HEK293 (cell line): ENCODE data around the gene DIS3L2.

Source experiments
- CTCF ChIA-PET: fragments of 350-600 bp; formaldehyde crosslinking; extraction: SDS; loops from one replicate; lab custom pipeline; 2021; ENCODE audit warnings: antibody characterized with exemption; lab: Yijun Ruan, JAX
- POLR2A ChIA-PET: fragments of 300-600 bp; formaldehyde crosslinking; extraction: SDS; loops from one replicate; lab custom pipeline; 2020; ENCODE audit warnings: antibody characterized with exemption, inconsistent platforms; lab: Yijun Ruan, JAX
- H3K27ac ChIP-seq: fragments of 200-500 bp; sonication (Bioruptor generic); 2 replicates; pipeline ENCODE4 v1.5.1; 2014; ENCODE audit warnings: low read depth, low read length, control low read depth, inconsistent platforms; ENCODE audit errors: extremely low read depth
- H3K36me3 ChIP-seq, 2 experiments: fragments of 200-500 bp in 1 of 2; sonication (Bioruptor generic) in 1 of 2; 1 replicate in 1 of 2; 2 replicates in 1 of 2; pipeline ENCODE4 v1.5.1; 2014 to 2017; ENCODE audit warnings: inconsistent platforms in 2 of 2, low read length in 2 of 2; ENCODE audit not compliant: control insufficient read depth in 2 of 2, insufficient read depth in 1 of 2
- H3K4me1 ChIP-seq: fragments of 200-500 bp; sonication (Bioruptor generic); 2 replicates; pipeline ENCODE4 v1.5.1; 2014; ENCODE audit warnings: mild to moderate bottlenecking, low read length, inconsistent platforms; ENCODE audit not compliant: control insufficient read depth, insufficient read depth
- H3K4me3 ChIP-seq: 2 replicates; pipeline ENCODE4 v1.5.1; 2011; ENCODE audit warnings: low read depth, mild to moderate bottlenecking, control low read depth, low read length, moderate library complexity
- H3K9me3 ChIP-seq: fragments of 200-500 bp; sonication (Bioruptor generic); 2 replicates; pipeline ENCODE4 v1.5.1; 2014; ENCODE audit warnings: low read depth, low read length, inconsistent platforms; ENCODE audit not compliant: control insufficient read depth, insufficient read depth
- GLI2 ChIP-seq: fragments of 450-650 bp; formaldehyde crosslinking; IDR thresholded peaks from 2 replicates; pipeline ENCODE4; 2017; ENCODE audit warnings: missing biosample characterization, missing genetic modification characterization, low read depth, borderline replicate concordance
- ZBTB20 ChIP-seq: fragments of 450-650 bp; formaldehyde crosslinking; IDR thresholded peaks from 2 replicates; pipeline ENCODE4 v1.5.1; 2016; ENCODE audit warnings: missing biosample characterization, missing genetic modification characterization
- ZBTB48 ChIP-seq: fragments of 450-650 bp; formaldehyde crosslinking; IDR thresholded peaks from 2 replicates; pipeline ENCODE4 v1.5.1; 2016; ENCODE audit warnings: missing biosample characterization, missing genetic modification characterization
- ZIC2 ChIP-seq: fragments of 450-650 bp; formaldehyde crosslinking; IDR thresholded peaks from 2 replicates; pipeline ENCODE4 v1.5.1; 2016; ENCODE audit warnings: missing biosample characterization, missing genetic modification characterization
- ZNF223 ChIP-seq: fragments of 450-650 bp; formaldehyde crosslinking; IDR thresholded peaks from 2 replicates; pipeline ENCODE4 v1.5.1; 2016; ENCODE audit warnings: missing biosample characterization, missing genetic modification characterization
- ZNF701 ChIP-seq: fragments of 450-650 bp; formaldehyde crosslinking; IDR thresholded peaks from 2 replicates; pipeline ENCODE4 v1.5.1; 2016; ENCODE audit warnings: missing biosample characterization, missing genetic modification characterization
- ZSCAN16 ChIP-seq: fragments of 450-650 bp; formaldehyde crosslinking; IDR thresholded peaks from 2 replicates; pipeline ENCODE4 v1.5.1; 2016; ENCODE audit warnings: missing biosample characterization, missing genetic modification characterization
- TF ChIP-seq, protein P1 (sequence below): fragments of 450-650 bp; formaldehyde crosslinking; conservative IDR thresholded peaks from 2 replicates; pipeline ENCODE4 v1.5.1; 2016; ENCODE audit warnings: low read depth, missing biosample characterization, missing genetic modification characterization
- TF ChIP-seq, protein P2 (sequence below): fragments of 450-650 bp; formaldehyde crosslinking; IDR thresholded peaks from 2 replicates; pipeline ENCODE4 v1.5.1; 2016; ENCODE audit warnings: missing biosample characterization, missing genetic modification characterization
- TF ChIP-seq, protein P3 (sequence below): fragments of 450-650 bp; formaldehyde crosslinking; IDR thresholded peaks from 2 replicates; pipeline ENCODE4 v1.5.1; 2016; ENCODE audit warnings: missing biosample characterization, missing genetic modification characterization
- TF ChIP-seq, protein P4 (sequence below): sonication (generic); formaldehyde crosslinking; IDR thresholded peaks from 2 replicates; pipeline ENCODE4 v1.8.1; 2022; ENCODE audit warnings: mild to moderate bottlenecking, moderate library complexity, missing genetic modification reagents
- TF ChIP-seq, protein P5 (sequence below): fragments of 450-650 bp; formaldehyde crosslinking; conservative IDR thresholded peaks from 2 replicates; pipeline ENCODE4 v1.5.1; 2016; ENCODE audit warnings: low read depth, missing biosample characterization, missing genetic modification characterization
- TF ChIP-seq, protein P6 (sequence below): fragments of 450-650 bp; formaldehyde crosslinking; IDR thresholded peaks from 2 replicates; pipeline ENCODE4 v1.5.1; 2016; ENCODE audit warnings: missing biosample characterization, missing genetic modification characterization
- TF ChIP-seq, protein P7 (sequence below): fragments of 450-650 bp; formaldehyde crosslinking; IDR thresholded peaks from 2 replicates; pipeline ENCODE4 v1.5.1; 2016; ENCODE audit warnings: missing biosample characterization, missing genetic modification characterization, borderline replicate concordance
- TF ChIP-seq, protein P8 (sequence below): fragments of 450-650 bp; formaldehyde crosslinking; IDR thresholded peaks from 2 replicates; pipeline ENCODE4 v1.5.1; 2016; ENCODE audit warnings: missing biosample characterization, missing genetic modification characterization

The DIS3L2 gene

DNA sequence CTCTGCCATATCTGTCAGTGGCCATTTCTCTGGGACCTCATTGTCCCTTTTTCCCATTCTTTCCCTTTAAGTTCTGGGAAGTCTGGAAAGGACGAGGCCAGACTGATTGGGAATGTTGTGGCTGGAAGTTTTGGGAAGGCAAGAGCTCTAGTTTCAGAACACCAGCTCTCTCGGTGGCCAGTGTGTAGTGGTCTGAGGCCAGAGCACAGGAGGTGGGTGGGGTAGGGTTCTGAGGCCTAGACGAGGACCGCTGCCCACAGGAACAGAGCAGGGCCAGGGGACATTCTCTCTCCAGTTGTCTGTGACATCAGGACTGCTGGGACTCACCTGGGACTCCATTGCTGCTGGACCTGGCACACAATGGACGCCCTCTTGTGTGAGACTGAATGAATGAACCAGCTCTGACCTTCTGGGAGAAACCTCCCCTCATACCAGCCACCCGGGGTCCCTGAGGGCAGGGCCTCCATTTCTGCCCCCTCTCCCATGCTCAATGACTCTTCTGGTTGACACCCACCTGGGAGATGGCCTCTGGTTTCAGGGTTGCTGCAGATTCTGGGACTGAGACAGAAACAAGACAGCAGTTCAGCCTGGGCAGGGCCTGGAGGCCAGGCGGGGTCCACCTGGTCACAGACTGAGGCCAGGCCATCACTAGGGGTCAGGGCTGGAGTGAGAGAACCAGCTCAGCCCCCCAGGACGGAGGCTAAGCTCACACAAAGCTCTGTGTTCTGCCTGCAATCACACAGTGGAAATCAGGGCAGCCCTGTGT is 26.9 kb upstream of the DIS3L2 start (continued):
- TF ChIP-seq, protein P1, sequence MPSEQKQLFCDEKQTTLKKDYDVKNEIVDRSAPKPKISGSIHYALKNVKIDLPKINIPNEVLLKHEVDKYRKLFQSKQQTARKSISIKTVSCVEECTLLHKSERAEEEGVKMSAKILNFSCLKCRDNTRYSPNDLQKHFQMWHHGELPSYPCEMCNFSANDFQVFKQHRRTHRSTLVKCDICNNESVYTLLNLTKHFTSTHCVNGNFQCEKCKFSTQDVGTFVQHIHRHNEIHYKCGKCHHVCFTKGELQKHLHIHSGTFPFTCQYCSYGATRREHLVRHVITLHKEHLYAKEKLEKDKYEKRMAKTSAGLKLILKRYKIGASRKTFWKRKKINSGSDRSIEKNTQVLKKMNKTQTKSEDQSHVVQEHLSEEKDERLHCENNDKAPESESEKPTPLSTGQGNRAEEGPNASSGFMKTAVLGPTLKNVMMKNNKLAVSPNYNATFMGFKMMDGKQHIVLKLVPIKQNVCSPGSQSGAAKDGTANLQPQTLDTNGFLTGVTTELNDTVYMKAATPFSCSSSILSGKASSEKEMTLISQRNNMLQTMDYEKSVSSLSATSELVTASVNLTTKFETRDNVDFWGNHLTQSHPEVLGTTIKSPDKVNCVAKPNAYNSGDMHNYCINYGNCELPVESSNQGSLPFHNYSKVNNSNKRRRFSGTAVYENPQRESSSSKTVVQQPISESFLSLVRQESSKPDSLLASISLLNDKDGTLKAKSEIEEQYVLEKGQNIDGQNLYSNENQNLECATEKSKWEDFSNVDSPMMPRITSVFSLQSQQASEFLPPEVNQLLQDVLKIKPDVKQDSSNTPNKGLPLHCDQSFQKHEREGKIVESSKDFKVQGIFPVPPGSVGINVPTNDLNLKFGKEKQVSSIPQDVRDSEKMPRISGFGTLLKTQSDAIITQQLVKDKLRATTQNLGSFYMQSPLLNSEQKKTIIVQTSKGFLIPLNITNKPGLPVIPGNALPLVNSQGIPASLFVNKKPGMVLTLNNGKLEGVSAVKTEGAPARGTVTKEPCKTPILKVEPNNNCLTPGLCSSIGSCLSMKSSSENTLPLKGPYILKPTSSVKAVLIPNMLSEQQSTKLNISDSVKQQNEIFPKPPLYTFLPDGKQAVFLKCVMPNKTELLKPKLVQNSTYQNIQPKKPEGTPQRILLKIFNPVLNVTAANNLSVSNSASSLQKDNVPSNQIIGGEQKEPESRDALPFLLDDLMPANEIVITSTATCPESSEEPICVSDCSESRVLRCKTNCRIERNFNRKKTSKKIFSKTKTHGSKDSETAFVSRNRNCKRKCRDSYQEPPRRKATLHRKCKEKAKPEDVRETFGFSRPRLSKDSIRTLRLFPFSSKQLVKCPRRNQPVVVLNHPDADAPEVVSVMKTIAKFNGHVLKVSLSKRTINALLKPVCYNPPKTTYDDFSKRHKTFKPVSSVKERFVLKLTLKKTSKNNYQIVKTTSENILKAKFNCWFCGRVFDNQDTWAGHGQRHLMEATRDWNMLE (tag by site-specific recombination): no peak
- TF ChIP-seq, protein P2, sequence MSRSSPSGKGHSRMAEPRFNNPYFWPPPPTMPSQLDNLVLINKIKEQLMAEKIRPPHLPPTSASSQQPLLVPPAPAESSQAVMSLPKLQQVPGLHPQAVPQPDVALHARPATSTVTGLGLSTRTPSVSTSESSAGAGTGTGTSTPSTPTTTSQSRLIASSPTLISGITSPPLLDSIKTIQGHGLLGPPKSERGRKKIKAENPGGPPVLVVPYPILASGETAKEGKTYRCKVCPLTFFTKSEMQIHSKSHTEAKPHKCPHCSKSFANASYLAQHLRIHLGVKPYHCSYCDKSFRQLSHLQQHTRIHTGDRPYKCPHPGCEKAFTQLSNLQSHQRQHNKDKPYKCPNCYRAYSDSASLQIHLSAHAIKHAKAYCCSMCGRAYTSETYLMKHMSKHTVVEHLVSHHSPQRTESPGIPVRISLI (tag by site-specific recombination): no peak
- TF ChIP-seq, protein P3, sequence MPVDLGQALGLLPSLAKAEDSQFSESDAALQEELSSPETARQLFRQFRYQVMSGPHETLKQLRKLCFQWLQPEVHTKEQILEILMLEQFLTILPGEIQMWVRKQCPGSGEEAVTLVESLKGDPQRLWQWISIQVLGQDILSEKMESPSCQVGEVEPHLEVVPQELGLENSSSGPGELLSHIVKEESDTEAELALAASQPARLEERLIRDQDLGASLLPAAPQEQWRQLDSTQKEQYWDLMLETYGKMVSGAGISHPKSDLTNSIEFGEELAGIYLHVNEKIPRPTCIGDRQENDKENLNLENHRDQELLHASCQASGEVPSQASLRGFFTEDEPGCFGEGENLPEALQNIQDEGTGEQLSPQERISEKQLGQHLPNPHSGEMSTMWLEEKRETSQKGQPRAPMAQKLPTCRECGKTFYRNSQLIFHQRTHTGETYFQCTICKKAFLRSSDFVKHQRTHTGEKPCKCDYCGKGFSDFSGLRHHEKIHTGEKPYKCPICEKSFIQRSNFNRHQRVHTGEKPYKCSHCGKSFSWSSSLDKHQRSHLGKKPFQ: no peak
- TF ChIP-seq, all 188 proteins: peak for 0

DNA sequence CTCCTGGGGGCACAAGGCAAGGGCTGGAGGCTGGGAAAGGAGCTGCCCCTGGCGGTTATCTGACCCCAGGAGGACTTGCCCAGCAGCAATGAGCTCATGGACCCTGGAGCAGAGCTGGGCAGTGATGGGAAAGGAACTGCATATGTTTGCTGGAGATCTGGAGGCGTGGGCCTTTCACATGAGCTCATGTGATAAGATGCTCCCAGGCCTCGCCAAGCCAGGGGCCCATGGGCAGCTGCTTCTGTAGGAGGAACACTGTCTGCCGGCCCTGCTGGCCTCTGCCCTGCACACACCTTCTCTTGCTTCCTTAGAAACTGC is 26.3 kb upstream of the DIS3L2 start:
- no peak overlapping the region for H3K27ac ChIP-seq
- H3K36me3 ChIP-seq: no peaks in the 10 kb centered on the region
- H3K4me1 ChIP-seq: no peaks in the 10 kb centered on the region
- ChIA-PET POLR2A (interaction anchor here (0.6 to 1.2 kb wide), 2 partner anchors 9 to 25 kb away, joined by 4 read pairs; no protein-coding TSS in a partner anchor), CTCF (interaction anchor here (0.6 to 1.4 kb wide), 6 partner anchors 8 to 389 kb away, joined by 3 to 7 read pairs (median 4); no protein-coding TSS in a partner anchor)
- no peak overlapping the region for H3K4me3 ChIP-seq
- H3K9me3 ChIP-seq: no peaks in the 10 kb centered on the region
- TF ChIP-seq, protein P4, sequence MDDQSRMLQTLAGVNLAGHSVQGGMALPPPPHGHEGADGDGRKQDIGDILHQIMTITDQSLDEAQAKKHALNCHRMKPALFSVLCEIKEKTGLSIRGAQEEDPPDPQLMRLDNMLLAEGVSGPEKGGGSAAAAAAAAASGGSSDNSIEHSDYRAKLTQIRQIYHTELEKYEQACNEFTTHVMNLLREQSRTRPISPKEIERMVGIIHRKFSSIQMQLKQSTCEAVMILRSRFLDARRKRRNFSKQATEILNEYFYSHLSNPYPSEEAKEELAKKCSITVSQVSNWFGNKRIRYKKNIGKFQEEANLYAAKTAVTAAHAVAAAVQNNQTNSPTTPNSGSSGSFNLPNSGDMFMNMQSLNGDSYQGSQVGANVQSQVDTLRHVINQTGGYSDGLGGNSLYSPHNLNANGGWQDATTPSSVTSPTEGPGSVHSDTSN (CRISPR knock-in tag): no peak
- TF ChIP-seq ZBTB20 (tag by site-specific recombination): no peak
- no peak for TF ChIP-seq ZIC2 (tag by site-specific recombination)
- no peak for TF ChIP-seq GLI2 (tag by site-specific recombination)
- TF ChIP-seq, protein P5, sequence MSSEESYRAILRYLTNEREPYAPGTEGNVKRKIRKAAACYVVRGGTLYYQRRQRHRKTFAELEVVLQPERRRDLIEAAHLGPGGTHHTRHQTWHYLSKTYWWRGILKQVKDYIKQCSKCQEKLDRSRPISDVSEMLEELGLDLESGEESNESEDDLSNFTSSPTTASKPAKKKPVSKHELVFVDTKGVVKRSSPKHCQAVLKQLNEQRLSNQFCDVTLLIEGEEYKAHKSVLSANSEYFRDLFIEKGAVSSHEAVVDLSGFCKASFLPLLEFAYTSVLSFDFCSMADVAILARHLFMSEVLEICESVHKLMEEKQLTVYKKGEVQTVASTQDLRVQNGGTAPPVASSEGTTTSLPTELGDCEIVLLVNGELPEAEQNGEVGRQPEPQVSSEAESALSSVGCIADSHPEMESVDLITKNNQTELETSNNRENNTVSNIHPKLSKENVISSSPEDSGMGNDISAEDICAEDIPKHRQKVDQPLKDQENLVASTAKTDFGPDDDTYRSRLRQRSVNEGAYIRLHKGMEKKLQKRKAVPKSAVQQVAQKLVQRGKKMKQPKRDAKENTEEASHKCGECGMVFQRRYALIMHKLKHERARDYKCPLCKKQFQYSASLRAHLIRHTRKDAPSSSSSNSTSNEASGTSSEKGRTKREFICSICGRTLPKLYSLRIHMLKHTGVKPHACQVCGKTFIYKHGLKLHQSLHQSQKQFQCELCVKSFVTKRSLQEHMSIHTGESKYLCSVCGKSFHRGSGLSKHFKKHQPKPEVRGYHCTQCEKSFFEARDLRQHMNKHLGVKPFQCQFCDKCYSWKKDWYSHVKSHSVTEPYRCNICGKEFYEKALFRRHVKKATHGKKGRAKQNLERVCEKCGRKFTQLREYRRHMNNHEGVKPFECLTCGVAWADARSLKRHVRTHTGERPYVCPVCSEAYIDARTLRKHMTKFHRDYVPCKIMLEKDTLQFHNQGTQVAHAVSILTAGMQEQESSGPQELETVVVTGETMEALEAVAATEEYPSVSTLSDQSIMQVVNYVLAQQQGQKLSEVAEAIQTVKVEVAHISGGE (tag by site-specific recombination): no peak
- TF ChIP-seq, protein P6, sequence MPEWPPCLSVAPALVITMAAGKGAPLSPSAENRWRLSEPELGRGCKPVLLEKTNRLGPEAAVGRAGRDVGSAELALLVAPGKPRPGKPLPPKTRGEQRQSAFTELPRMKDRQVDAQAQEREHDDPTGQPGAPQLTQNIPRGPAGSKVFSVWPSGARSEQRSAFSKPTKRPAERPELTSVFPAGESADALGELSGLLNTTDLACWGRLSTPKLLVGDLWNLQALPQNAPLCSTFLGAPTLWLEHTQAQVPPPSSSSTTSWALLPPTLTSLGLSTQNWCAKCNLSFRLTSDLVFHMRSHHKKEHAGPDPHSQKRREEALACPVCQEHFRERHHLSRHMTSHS (tag by site-specific recombination): no peak
- no peak for TF ChIP-seq ZNF223 (tag by site-specific recombination)
- TF ChIP-seq ZSCAN16 (tag by site-specific recombination): no peak
- TF ChIP-seq, protein P7, sequence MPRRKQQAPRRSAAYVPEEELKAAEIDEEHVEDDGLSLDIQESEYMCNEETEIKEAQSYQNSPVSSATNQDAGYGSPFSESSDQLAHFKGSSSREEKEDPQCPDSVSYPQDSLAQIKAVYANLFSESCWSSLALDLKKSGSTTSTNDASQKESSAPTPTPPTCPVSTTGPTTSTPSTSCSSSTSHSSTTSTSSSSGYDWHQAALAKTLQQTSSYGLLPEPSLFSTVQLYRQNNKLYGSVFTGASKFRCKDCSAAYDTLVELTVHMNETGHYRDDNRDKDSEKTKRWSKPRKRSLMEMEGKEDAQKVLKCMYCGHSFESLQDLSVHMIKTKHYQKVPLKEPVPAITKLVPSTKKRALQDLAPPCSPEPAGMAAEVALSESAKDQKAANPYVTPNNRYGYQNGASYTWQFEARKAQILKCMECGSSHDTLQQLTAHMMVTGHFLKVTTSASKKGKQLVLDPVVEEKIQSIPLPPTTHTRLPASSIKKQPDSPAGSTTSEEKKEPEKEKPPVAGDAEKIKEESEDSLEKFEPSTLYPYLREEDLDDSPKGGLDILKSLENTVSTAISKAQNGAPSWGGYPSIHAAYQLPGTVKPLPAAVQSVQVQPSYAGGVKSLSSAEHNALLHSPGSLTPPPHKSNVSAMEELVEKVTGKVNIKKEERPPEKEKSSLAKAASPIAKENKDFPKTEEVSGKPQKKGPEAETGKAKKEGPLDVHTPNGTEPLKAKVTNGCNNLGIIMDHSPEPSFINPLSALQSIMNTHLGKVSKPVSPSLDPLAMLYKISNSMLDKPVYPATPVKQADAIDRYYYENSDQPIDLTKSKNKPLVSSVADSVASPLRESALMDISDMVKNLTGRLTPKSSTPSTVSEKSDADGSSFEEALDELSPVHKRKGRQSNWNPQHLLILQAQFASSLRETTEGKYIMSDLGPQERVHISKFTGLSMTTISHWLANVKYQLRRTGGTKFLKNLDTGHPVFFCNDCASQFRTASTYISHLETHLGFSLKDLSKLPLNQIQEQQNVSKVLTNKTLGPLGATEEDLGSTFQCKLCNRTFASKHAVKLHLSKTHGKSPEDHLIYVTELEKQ (tag by site-specific recombination): no peak
- TF ChIP-seq, protein P8, sequence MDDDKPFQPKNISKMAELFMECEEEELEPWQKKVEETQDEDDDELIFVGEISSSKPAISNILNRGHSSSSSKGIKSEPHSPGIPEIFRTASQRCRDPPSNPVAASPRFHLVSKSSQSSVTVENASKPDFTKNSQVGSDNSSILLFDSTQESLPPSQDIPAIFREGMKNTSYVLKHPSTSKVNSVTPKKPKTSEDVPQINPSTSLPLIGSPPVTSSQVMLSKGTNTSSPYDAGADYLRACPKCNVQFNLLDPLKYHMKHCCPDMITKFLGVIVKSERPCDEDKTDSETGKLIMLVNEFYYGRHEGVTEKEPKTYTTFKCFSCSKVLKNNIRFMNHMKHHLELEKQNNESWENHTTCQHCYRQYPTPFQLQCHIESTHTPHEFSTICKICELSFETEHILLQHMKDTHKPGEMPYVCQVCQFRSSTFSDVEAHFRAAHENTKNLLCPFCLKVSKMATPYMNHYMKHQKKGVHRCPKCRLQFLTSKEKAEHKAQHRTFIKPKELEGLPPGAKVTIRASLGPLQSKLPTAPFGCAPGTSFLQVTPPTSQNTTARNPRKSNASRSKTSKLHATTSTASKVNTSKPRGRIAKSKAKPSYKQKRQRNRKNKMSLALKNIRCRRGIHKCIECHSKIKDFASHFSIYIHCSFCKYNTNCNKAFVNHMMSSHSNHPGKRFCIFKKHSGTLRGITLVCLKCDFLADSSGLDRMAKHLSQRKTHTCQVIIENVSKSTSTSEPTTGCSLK (tag by site-specific recombination): no peak
- TF ChIP-seq ZBTB48 (tag by site-specific recombination): no peak
- no peak for TF ChIP-seq ZNF701 (tag by site-specific recombination)
